Stimulated activated CD8-positive, alpha-beta memory T cell treated with anti-CD3 and anti-CD28 coated beads, Interleukin-7, amount 100 ng/mL, for 1 hour (primary cell): ENCODE data around the gene SLC31A1.

ENCODE experiments used
- DNase-seq, 2 donors: peaks; one replicate each; pipeline ENCODE4 v3.0.0-alpha.2; 2020; ENCODE audit warnings: low read depth in 2 of 2

SLC31A1 gene

DNA sequence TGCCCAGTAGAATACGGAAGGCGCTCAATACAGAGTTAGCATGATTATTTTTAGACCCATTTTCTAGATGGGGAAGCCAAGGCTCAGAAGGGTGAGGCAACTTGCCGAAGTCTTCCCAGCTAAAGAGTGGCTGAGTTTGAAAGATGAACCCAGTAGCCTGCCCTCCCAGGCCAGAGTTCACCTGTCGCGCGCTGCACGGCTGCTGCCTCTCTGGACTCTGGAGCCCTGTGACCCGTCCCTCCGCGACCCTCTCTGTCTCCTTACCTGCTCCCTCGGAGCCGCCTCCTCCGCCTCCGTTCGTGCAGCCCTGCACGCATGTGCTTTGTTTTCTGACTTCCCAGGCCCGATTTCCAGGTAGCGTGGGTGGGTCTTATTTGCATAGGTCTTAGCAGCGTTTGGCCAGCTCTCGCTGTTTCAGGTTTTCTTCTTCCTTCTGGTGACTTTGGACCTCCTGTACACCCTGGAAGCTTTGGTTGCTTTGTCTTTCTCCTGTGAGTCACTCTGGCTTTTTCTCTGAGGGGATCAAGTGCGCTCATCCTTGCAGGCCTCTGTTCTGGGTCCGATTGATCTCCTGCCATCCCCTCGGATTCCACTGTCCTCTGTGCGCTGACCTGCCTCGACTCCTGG, 81.6 kb downstream of the SLC31A1 start, which contains the start of gene RNF183:
RNF183 (minus strand) TSS at position 585 of the 627 bp plus-strand sequence. CDS start 5,192 bp downstream, outside the sequence.
- no peak for DNase-seq

DNA sequence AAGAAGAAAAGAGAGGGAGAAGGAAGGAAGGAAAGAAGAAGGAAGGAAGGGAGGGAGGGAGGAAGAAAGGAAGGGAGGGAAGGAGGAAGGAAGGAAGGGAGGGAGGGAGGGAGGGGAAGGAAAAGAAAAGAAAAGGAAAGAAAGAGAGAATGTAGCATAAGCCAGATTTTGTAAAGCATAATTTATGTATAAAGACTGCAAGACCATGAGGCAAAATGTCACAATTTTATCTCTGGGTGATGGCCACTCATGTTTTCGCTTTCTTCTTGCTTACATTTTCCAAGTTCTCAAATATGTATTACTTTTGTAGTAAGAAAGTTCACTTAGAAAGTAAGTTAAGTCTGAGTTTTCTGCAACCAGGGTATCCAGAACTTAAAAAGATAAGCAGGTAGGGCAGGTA, 85.2 kb downstream of the SLC31A1 start:
- no peak for DNase-seq

DNA sequence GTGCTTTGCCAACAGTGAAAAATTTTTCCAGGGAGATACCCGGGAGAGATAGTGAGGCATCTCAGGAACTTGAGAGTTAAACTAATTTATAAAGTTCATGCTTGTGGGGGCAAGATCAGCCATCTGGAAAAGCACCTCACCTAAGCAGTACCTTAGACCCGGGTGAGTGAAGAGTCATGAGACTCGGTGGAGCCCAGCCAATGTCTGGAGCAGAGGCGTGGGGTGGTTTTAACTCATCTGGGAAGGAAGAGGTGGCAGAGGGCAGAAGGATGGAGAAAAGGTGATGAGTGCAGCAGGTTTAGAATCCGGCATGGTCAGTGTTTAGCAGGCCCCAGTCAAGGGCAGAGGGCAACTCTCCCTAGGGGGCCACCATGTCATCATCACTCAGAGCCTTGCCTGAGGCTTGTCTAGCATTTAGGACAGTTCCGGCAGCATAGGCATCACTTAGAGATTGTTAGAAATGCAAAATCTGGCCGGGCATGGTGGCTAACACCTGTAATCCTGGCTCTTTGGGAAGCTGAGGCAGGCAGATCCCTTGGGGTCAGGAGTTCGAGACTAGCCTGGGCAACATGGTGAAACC, 86.1 kb downstream of the SLC31A1 start:
- DNase-seq: no peak

DNA sequence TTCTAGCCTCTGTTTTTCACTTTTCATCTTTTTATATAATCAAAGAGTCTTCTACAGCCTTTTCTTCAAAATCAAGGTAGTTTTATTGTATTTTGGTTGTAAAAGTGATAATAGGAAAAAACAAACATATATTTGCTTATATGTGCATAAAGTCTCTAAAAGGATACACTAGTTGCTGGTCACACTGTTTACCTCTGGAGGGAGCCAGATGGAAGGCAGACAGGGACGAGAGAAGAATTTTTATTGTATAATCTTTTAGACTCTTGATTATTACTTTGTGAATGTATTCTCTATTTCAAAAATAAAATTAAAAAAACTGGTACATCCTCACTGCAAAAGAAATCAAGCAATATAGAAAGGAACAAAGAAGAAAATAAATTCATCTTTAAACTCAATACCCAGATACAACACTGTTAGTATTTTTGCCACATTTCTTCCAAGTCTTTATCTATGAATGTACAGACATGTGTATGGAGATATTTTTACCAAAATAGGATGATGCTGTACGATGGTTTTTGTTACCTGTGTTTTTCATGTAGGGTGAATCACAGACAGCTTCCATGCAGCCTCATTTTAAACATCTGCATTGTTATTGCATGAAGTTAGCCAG, 88.0 kb downstream of the SLC31A1 start:
- no peak for DNase-seq

DNA sequence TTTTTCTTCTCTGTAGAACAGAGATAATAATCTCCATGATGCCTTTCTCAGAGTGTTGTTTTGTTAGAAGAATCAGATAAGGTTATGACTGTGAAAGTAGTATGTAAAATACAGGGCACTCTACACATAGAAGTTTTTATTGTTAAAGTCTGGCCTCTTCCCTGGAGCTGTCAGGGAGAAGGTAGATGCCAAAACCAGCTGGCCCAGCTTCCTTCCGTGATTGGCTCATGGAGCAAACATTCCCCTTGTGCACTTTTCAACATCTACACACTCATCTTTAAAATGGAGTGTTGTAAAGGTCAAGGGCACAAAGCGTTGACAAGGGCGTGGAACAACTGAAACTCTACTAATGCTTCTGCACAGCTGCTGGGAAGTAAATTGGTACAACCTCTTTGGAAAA, 89.2 kb downstream of the SLC31A1 start:
- DNase-seq: no peak

DNA sequence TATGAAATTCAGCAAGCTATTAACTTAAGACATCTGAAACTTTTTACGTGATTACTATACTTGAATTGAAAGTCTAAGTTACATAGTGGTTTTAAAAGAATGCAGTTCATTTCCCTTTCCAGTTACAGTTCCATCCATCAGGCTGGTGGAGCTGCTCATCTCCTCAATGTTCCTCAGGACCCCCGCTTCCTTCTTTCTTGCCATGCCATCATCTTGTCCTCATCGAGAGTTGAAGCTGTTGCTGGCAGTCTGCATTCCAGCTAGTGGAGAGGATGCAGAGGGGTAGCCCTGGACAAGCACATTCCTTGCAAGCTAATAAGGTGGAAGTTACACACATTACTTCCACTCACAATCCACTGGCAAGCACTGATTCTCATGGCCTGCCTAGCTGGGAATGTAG, 90.6 kb downstream of the SLC31A1 start:
- no peak for DNase-seq

DNA sequence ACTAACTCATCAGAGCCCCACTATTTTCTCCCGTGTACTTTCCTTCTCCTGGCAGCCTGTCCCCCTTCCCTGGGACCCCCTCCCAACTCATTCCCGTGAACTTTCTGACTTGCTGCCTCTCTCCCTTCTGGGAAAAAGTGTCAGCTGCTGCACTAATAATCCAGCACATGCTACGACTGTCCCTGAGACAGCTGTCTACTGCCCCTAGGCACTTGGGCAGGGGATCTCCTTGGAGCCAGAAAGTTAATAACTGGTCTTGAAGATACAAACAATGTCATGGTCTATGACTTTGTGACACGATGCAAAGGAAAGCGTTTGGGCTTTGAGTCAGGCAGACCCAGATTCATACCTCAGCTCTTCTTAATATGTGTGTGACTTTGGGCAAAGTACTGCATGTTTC, 91.9 kb downstream of the SLC31A1 start:
- no peak for DNase-seq
